ENCODE results near the gene HOXA3.

HOXA3 gene

DNA sequence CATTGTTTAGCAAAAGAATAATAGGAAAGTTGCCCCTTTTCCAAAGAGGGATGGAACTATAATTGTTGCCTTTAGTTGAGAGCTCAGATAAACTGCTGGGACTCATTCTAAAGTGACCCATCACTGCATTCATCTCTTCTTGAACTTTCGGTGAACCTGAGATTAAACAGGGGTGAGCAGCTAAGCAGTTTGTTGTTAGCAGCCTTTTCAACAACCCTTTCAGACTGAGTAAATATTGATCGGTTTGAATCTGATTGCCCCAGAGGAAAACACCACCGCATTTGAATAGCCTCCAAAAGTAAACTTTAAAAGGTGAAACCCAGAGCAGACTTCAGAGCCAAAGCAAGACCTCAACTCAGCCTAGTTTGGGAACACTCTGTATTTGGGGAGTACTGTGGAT, 61.3 kb downstream of the HOXA3 start:
- H3K27me3 Mint-ChIP-seq, result peaks cover 75 to 89% of the 10 kb centered on the region in 2 donors
- DNase-seq, result no peak

DNA sequence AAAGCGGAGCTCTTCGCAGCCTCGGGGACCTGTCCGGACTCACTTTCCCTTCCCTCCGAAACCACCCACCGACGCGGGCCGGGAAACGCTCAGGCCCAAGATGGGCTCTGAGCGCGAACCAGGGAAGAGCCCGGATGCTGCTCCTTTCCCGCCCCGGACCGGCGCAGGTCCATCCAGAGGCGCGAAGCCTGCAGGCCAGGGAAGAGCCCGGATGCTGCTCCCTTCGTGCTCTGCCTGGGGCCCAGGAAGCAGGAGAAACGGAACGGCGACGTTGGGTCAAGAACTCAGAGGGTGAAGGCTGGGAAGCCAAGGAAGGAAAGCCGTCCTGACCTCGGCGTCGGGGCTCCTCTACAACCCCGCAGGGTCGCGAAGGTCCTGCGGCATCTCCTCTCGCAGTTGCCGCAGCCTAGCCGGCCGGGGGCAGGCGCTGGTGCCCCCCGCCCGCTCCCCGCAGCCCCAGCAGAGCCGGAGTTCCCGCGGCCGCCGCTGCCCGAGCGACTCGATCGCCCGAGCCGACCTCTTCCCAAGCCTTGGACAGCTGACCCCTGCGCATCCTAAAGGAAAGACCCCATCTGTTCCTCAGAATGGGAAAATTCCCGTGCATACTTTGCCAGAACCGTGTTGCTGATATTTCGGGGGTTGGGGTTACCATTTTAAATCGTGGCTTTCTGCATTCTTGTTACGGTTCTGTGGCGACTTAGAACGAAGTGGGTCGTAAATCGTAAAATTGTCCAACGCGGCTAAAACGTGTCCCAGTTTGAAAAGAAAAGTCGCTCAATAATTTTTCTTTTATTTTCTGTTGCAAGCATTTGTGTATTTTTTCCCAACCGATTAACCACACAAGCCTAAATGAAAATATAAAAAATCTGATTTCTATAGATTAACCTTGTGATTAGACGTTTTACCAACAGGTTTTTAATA, 64.1 kb downstream of the HOXA3 start:
- Mint-ChIP-seq H3K9me3 (peaks cover 0 to 2% of the 10 kb centered on the region in 2 donors), H3K4me1 (peaks cover 5 to 14% of the 10 kb centered on the region in 2 donors), H3K36me3 (peaks cover 0 to 4% of the 10 kb centered on the region in 2 donors), H3K4me3 (peak overlapping the region; percentile 64 to 68), H3K27ac (peak overlapping the region; percentile 88), H3K27me3 (peaks cover 58 to 66% of the 10 kb centered on the region in 2 donors)
- ATAC-seq (replicated peaks) (no peak), DNase-seq (no peak)

More for the DNA sequence above, 61.3 kb downstream of the HOXA3 start:
- Mint-ChIP-seq H3K9me3 (peaks cover 0 to 2% of the 10 kb centered on the region in 2 donors), H3K27ac (no peak overlapping the region), H3K36me3 (peaks cover 0 to 5% of the 10 kb centered on the region in 2 donors), H3K4me3 (no peak overlapping the region), H3K4me1 (peaks cover 11 to 26% of the 10 kb centered on the region in 2 donors)
- ATAC-seq (replicated peaks), result no peak

DNA sequence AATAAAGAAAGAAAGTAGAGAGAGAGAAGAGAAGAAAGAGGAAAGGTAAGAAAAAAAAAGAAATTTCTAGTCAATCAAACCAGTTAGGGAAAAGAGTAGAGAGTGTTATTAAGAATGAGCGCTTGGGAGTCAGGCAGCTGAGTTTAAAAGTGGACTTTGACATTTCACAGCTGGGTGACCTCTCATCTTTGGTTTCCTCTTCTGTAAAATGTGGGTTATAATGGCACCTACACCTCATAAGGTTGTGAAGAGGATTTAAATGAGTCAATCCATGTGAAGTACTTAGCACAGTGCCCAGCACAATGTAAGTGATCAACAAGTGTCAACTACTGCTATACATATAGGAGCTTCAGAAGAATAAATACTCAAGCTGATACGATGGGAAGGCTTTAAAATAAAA, 68.7 kb downstream of the HOXA3 start:
- H3K36me3 Mint-ChIP-seq, result no peaks in the 10 kb centered on the region
- DNase-seq (no peak), ATAC-seq (replicated peaks) (peak; percentile 97 to 98)
- H3K4me3 Mint-ChIP-seq, result peak overlapping the region; percentile 1 to 9
- peaks cover 23 to 28% of the 10 kb centered on the region in 2 donors for H3K27me3 Mint-ChIP-seq
- peaks cover 8 to 23% of the 10 kb centered on the region in 2 donors for H3K4me1 Mint-ChIP-seq
- H3K27ac Mint-ChIP-seq, result no peak overlapping the region
- no peaks in the 10 kb centered on the region for H3K9me3 Mint-ChIP-seq

DNA sequence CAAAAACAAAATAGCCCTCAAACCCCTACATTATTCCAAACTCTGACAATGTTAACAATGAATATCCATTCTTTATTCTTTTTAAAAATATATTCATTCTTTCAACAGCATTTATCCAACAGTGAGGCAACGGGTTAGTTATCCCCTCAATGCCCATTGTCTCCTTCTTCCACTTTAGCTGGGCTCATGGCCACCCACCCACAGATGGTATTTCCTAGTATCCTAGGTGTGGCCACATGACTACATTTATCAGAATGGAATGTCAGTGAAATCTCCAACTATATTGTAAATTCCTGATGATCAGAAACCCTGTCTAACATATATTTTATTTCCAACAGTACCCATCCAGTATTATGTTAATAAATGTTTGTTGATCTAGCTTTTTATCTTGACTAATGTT, 70.2 kb downstream of the HOXA3 start:
- no peak for ATAC-seq (replicated peaks)
- Mint-ChIP-seq H3K36me3 (no peaks in the 10 kb centered on the region), H3K27ac (no peak overlapping the region), H3K27me3 (peaks cover 10 to 15% of the 10 kb centered on the region in 2 donors), H3K4me1 (peaks cover 7 to 15% of the 10 kb centered on the region in 2 donors), H3K4me3 (no peak overlapping the region), H3K9me3 (no peaks in the 10 kb centered on the region)
- DNase-seq, result no peak

DNA sequence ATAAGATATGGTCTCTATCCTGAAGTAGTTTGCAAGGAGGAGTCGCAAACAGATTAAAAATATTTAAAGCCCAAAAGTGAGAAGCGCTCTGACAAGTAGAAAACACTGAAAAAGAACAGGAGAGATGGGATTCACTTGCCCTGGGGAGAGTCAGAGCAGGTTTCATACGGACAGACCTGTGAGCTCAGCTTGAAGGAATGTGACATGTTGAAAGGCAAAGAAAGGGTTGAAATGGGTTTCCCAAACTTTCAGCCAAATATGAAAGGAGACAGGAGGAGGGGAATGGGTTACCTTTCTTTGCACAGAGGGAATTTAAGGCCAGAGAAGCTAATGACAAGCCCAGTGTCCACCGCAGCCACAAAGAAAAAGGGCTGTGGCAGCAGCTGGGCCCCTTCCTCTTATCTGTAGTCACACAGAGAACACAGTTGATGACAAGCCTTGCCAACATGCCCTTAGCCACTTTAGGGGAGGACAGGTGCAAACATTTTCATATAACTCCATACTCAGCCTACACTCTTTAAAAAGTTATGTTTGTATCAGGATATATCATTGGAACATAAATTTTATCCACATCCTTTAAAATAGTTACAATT, 71.4 kb downstream of the HOXA3 start:
- H3K4me3 Mint-ChIP-seq, result no peak overlapping the region
- H3K4me1 Mint-ChIP-seq, result peaks cover 7 to 15% of the 10 kb centered on the region in 2 donors
- ATAC-seq (replicated peaks), result no peak
- no peak overlapping the region for H3K27ac Mint-ChIP-seq
- no peaks in the 10 kb centered on the region for H3K36me3 Mint-ChIP-seq
- no peaks in the 10 kb centered on the region for H3K9me3 Mint-ChIP-seq
- DNase-seq, result no peak
- peaks cover 6 to 8% of the 10 kb centered on the region in 2 donors for H3K27me3 Mint-ChIP-seq

DNA sequence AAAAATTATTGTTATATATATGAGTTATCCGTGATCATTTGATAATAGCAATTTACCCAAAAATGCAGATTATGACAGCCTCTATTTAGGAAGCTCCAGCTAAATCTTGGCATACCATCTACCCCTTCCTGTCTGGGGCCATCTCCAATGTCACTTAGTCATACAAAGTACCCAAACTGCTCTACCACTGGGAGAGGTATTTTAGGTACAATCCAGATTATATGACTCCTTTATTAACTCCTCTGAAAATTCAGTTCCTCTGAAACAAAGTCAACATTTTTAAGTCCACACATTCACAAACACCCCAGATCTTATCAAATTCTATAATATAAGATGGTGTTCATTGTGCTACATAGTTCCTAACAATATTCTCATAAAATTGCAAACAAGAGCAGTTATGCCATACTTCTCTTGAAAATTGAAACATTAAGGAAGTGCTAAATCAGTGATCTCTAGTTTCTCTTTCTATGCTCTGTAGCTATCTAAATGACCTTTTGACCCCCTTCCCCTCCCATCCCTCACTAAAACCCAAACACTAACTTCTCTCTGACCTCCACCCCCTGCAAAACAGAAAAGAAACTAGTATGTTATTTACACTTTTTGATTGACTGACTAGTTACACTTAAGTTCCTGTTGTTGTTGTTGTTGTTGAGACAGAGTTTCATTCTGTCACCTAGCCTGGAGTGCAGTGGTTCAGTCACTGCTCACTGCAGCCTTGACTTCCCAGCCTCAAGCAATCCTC, 73.0 kb downstream of the HOXA3 start:
- H3K4me3 Mint-ChIP-seq, result no peak overlapping the region
- no peaks in the 10 kb centered on the region for H3K9me3 Mint-ChIP-seq
- ATAC-seq (replicated peaks) (peak in 1 of 2 donors; percentile 41), DNase-seq (no peak)
- H3K4me1 Mint-ChIP-seq, result peaks cover 7 to 15% of the 10 kb centered on the region in 2 donors
- no peak overlapping the region for H3K27ac Mint-ChIP-seq
- no peaks in the 10 kb centered on the region for H3K36me3 Mint-ChIP-seq
- peaks cover 4 to 5% of the 10 kb centered on the region in 2 donors for H3K27me3 Mint-ChIP-seq

DNA sequence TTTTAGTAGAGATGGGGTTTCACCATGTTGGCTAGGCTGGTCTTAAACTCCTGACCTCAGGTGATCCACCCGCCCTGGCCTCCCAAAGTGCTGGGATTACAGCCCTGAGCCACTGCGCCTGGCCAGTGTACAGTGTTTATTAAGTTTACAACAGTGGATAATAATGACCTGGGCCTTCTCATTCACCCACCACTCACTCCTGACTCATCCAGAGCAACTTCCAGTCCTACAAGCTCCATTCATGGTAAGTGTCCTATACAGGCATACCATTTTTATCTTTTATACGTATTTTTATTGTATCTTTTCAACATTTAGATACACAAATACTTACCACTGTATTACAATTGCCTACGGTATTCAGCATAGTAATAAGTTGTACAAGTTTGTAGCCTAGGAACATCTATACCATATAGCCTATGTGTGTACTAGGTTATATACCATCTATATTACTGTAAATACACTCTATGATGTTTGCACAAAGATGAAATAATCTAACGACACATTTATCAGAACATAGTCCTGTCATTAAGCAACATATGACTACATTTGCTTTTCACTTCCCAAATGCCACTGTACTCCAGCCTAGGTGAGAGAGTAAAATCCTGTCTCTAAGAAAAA, 73.7 kb downstream of the HOXA3 start:
- H3K36me3 Mint-ChIP-seq, result no peaks in the 10 kb centered on the region
- ATAC-seq (replicated peaks) (no peak), DNase-seq (no peak)
- no peaks in the 10 kb centered on the region for H3K9me3 Mint-ChIP-seq
- H3K4me1 Mint-ChIP-seq, result peaks cover 7 to 14% of the 10 kb centered on the region in 2 donors
- peaks cover 4 to 5% of the 10 kb centered on the region in 2 donors for H3K27me3 Mint-ChIP-seq
- H3K4me3 Mint-ChIP-seq, result no peak overlapping the region
- no peak overlapping the region for H3K27ac Mint-ChIP-seq

DNA sequence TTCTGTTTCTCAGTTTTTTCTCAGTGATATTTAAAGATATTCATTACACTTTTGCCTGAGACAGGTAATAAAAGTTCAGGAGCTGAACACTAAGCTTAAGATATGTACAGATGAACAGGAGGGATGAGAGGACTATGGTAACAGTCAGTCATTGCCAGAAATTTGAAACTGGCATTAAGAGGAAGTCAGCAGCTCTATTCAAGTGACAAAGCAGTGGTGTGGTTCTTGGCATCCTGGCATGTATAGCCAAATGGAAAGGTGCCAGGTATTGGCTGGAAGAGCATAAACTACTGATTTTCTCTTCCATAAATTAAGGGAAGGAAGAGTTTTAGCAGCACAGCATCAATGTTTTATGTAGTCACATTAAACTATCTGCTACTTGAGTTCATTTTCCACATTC, 79.3 kb downstream of the HOXA3 start:
- H3K9me3 Mint-ChIP-seq, result no peaks in the 10 kb centered on the region
- ATAC-seq (replicated peaks), result no peak
- H3K36me3 Mint-ChIP-seq, result no peaks in the 10 kb centered on the region
- no peaks in the 10 kb centered on the region for H3K4me1 Mint-ChIP-seq
- DNase-seq, result no peak
- H3K27ac Mint-ChIP-seq, result no peak overlapping the region
- H3K4me3 Mint-ChIP-seq, result no peak overlapping the region
- H3K27me3 Mint-ChIP-seq, result peaks cover 5% of the 10 kb centered on the region in 2 donors

DNA sequence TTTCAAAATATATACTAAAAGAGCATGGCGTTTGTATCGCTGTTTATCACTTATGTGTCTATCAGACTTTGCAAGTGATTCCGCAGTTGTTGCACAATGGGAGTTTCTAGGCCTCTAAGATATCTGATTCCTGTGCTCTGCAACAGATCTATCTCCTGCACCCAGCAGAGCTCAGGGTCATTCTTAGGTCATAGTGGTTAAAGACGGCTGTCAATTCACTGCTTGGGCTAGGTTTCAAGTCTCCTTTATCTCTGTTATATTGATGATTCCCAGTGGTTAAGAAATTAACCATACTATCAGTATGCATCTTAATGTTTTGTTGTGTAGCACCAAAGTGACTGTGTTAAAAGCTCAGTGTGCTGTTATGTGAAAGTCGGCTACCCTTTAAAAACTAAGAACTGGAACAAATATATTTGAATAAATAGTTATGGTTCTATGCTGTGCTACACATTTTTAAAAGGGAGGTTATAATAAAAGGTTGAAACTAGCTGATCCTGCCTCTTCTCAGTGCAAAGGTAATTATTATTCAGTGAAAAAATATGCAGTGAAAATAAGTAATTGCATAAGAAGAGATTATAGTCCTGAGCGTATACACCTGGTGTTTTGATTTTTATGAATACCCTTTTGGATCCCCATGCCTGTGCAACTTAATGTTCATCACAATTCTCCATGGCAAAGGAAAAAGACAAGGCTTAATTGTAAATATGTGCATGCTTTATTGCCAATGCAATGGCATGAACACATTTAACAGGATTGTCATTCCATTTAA, 80.6 kb downstream of the HOXA3 start:
- ATAC-seq (replicated peaks) (no peak), DNase-seq (no peak)
- Mint-ChIP-seq H3K36me3 (no peaks in the 10 kb centered on the region), H3K27me3 (peaks cover 10 to 12% of the 10 kb centered on the region in 2 donors), H3K27ac (no peak overlapping the region), H3K4me1 (peaks cover 0 to 2% of the 10 kb centered on the region in 2 donors), H3K4me3 (no peak overlapping the region), H3K9me3 (no peaks in the 10 kb centered on the region)

DNA sequence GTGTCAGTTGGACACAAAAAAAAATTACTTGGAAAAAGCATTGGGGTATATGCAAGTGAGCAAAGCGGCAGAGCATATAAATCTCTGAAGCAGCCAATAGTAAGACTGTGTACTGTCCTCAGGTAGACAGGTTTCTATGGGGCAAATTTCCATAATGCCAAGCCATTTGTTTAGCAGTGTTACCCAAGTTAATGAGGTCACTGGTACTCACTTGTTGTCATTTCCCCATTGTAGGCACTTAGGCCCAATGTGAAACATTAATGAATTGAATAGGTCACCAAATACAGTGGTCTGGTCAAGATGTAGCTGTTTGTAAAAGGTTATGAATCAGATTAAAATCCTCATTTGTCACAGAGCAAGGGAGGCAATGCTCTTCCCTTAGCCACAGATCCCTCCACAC, 84.1 kb downstream of the HOXA3 start:
- Mint-ChIP-seq H3K9me3 (no peaks in the 10 kb centered on the region), H3K36me3 (no peaks in the 10 kb centered on the region), H3K27ac (no peak overlapping the region), H3K4me1 (peaks cover 0 to 2% of the 10 kb centered on the region in 2 donors), H3K4me3 (no peak overlapping the region), H3K27me3 (peaks cover 10 to 15% of the 10 kb centered on the region in 2 donors)
- ATAC-seq (replicated peaks) (no peak), DNase-seq (no peak)

DNA sequence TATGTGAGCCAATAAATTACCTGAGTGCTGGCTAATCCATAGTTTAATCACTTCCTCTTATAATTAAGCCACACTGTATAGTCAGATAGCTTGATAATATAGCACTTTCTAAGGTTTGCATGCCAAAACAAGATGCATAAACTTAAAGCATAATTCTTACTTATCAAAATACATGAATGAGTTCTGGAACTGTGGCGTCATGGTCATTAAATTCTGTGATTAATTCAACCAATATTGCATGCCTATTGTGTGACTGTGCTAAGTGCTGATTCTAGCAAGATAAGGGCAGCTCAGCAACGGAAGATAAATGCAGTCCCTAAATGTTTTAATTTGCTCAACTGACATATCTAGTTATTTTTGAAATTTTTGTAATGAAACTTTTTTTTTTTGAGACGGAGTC, 86.2 kb downstream of the HOXA3 start:
- Mint-ChIP-seq H3K27ac (no peak overlapping the region), H3K36me3 (no peaks in the 10 kb centered on the region), H3K4me3 (no peak overlapping the region), H3K27me3 (peaks cover 10 to 15% of the 10 kb centered on the region in 2 donors), H3K9me3 (no peaks in the 10 kb centered on the region), H3K4me1 (peaks cover 0 to 2% of the 10 kb centered on the region in 2 donors)
- DNase-seq (no peak), ATAC-seq (replicated peaks) (no peak)

DNA sequence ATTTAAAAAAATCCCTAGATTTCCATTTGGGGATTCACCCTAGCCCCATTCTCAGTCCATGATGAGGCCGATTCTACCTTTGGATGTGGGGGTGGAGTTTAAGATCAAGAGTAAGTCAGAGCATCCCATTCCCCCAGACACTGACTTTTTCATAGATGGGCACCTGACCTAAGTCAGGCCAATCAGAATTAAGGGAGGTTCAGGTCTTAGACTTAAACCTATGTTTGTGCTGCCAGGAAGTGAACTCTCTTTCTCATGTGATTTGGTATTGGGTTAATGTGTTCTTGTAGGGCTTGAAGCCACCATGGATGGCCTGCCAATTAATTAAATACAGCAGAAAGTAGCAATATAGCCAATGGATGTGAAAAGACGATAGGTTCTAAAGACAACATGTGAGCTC, 86.7 kb downstream of the HOXA3 start:
- H3K9me3 Mint-ChIP-seq, result no peaks in the 10 kb centered on the region
- H3K27ac Mint-ChIP-seq, result no peak overlapping the region
- peaks cover 14 to 15% of the 10 kb centered on the region in 2 donors for H3K27me3 Mint-ChIP-seq
- ATAC-seq (replicated peaks) (no peak), DNase-seq (no peak)
- H3K4me1 Mint-ChIP-seq, result peaks cover 0 to 2% of the 10 kb centered on the region in 2 donors
- no peaks in the 10 kb centered on the region for H3K36me3 Mint-ChIP-seq
- H3K4me3 Mint-ChIP-seq, result no peak overlapping the region

DNA sequence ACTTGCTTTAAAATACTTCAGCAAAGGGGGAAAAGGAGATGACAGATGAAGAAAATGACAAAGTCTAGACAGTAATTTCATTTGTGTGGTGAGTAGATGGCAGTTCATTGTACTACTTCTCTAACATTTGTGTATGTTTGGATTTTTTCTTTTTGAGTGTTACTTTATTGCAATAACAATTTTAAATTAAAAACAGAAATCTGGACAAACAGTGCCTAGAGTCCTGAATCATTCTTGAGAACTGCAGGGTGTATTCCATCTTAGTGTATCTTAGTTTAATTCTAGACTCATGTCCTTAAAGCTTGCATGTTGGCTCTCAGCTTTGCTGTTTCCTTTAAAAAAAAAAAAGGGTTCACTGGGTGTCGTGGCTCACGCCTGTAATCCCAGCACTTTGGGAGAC, 87.7 kb downstream of the HOXA3 start:
- Mint-ChIP-seq H3K27ac (no peak overlapping the region), H3K4me1 (peaks cover 0 to 2% of the 10 kb centered on the region in 2 donors), H3K36me3 (no peaks in the 10 kb centered on the region), H3K9me3 (no peaks in the 10 kb centered on the region), H3K27me3 (peaks cover 18 to 22% of the 10 kb centered on the region in 2 donors), H3K4me3 (no peak overlapping the region)
- ATAC-seq (replicated peaks), result no peak
- DNase-seq, result no peak
